GM21526 (cell line): Measurements from ENCODE around the gene EHD4.

Source experiments
- ATAC-seq: cut with Tn5 transposase; IDR thresholded peaks from one replicate; pipeline ENCODE4 v1.9.1; 2021; ENCODE audit warnings: moderate library complexity; ENCODE audit not compliant: unreplicated experiment, low FRiP score

EHD4 gene

GRCh38 chr15:41995476-41995855 is 23.1 kb upstream of the EHD4 start:
- no peak for ATAC-seq

GRCh38 chr15:41994772-41995475 is 22.6 kb upstream of the EHD4 start:
- no peak for ATAC-seq

GRCh38 chr15:41994171-41994650 is 21.9 kb upstream of the EHD4 start:
- no peak for ATAC-seq

- no peak for ATAC-seq
Measured at GRCh38 chr15:41993472-41994170, 21.3 kb upstream of the EHD4 start.

- ATAC-seq = no peak
Measured at GRCh38 chr15:41992803-41993190, 20.4 kb upstream of the EHD4 start.

- ATAC-seq = no peak
Measured at GRCh38 chr15:41992151-41992802, 19.9 kb upstream of the EHD4 start.

GRCh38 chr15:41990691-41991090 is 18.3 kb upstream of the EHD4 start:
- no peak for ATAC-seq

GRCh38 chr15:41990243-41990605 is 17.9 kb upstream of the EHD4 start:
- ATAC-seq = no peak

GRCh38 chr15:41989573-41990242 is 17.4 kb upstream of the EHD4 start:
- ATAC-seq = no peak

- no peak for ATAC-seq
Measured at GRCh38 chr15:41988896-41989572, 16.7 kb upstream of the EHD4 start.

- ATAC-seq = no peak
Measured at GRCh38 chr15:41987925-41988275, 15.5 kb upstream of the EHD4 start.

- ATAC-seq = no peak
Measured at GRCh38 chr15:41987246-41987924, 15.0 kb upstream of the EHD4 start.

- no peak for ATAC-seq
Measured at GRCh38 chr15:41985236-41986160, 13.1 kb upstream of the EHD4 start.

GRCh38 chr15:41984622-41985021 is 12.3 kb upstream of the EHD4 start:
- no peak for ATAC-seq

- no peak for ATAC-seq
Measured at GRCh38 chr15:41983621-41984571, 11.5 kb upstream of the EHD4 start.

- no peak for ATAC-seq
Measured at GRCh38 chr15:41983221-41983620, 10.9 kb upstream of the EHD4 start.

GRCh38 chr15:41982133-41982930 is 10.0 kb upstream of the EHD4 start:
- no peak for ATAC-seq
